GM12878 (cell line): Measurements from ENCODE around the gene HMMR. TPM values are rescaled to one million over a fixed set of nuclear protein-coding genes. Genes with fewer than 3 reads are reported as not detected.

Experiments used
- ATAC-seq: fragments of 200-7000 bp; cut with Tn5 transposase; 3 replicates; pipeline ENCODE4 v1.9.1; 2020; ENCODE audit warnings: mild to moderate bottlenecking, moderate library complexity
- BruUV-seq: library from RNA; stranded (reverse); fragments of 400-500 nt; replicated peaks from 2 replicates; lab custom pipeline; 2021; lab: Mats Ljungman, UMichigan
- CTCF ChIA-PET: fragments of 300-600 bp; sonication (Branson Sonifier 250); formaldehyde crosslinking; extraction: SDS; loops from one replicate; lab custom pipeline; 2021; ENCODE audit warnings: inconsistent platforms; lab: Yijun Ruan, JAX
- POLR2A ChIA-PET: fragments of 350-600 bp; formaldehyde crosslinking; extraction: SDS; loops from one replicate; lab custom pipeline; 2021; ENCODE audit warnings: inconsistent platforms; lab: Charles Lee
- RAD21 ChIA-PET: fragments of 300-600 bp; sonication (Branson Sonifier 250); formaldehyde crosslinking; loops from one replicate; lab custom pipeline; 2023; ENCODE audit warnings: antibody characterized with exemption; ENCODE audit not compliant: unreplicated experiment; lab: Charles Lee
- SMC1A ChIA-PET: fragments of 300-600 bp; sonication (Branson Sonifier 250); formaldehyde crosslinking; loops from one replicate; lab custom pipeline; 2023; ENCODE audit not compliant: unreplicated experiment, uncharacterized antibody; lab: Charles Lee
- DNase-seq: peaks from one replicate; pipeline ENCODE4 v3.0.0-alpha.2; 2011; ENCODE audit warnings: low read depth, low spot score
- FAIRE-seq: peaks from 3 replicates; lab custom pipeline; 2011; peaks lifted over from hg19 to GRCh38; lab: Jason Lieb, UNC
- H2AFZ ChIP-seq: 2 replicates; pipeline ENCODE4 v1.6.0; 2011; ENCODE audit warnings: low read depth, low read length, control low read depth; ENCODE audit not compliant: control insufficient read depth
- H3K27ac ChIP-seq: 2 replicates; pipeline ENCODE4 v1.5.1; 2011; ENCODE audit warnings: control low read depth; ENCODE audit not compliant: control insufficient read depth, insufficient read depth
- H3K27me3 ChIP-seq, 2 experiments: replicated peaks in 1 of 2; 2 replicates each; pipeline versions ENCODE4 v1.6.0 to v1.6.1; 2011; ENCODE audit warnings: low read length in 1 of 2; ENCODE audit not compliant: control insufficient read depth in 2 of 2, insufficient read depth in 2 of 2
- H3K36me3 ChIP-seq, 2 experiments: 2 replicates each; pipeline ENCODE4 v1.5.1; 2011; ENCODE audit warnings: low read length in 1 of 2; ENCODE audit not compliant: control insufficient read depth in 2 of 2, insufficient read depth in 2 of 2
- H3K4me1 ChIP-seq: 2 replicates; pipeline ENCODE4 v1.6.1; 2011; ENCODE audit warnings: mild to moderate bottlenecking, low read length, moderate library complexity, mixed read lengths; ENCODE audit not compliant: control insufficient read depth, insufficient read depth
- H3K4me2 ChIP-seq: 2 replicates; pipeline ENCODE4 v1.6.0; 2011; ENCODE audit warnings: control low read depth; ENCODE audit not compliant: control insufficient read depth, insufficient read depth
- H3K4me3 ChIP-seq: fragments of 200-600 bp; sonication (generic); 2 replicates; pipeline ENCODE4 v1.5.1; 2016
- H3K79me2 ChIP-seq: 2 replicates; pipeline ENCODE4 v1.6.0; 2011; ENCODE audit warnings: low read length; ENCODE audit not compliant: control insufficient read depth, insufficient read depth
- H3K9ac ChIP-seq: 2 replicates; pipeline ENCODE4 v1.8.0; 2011; ENCODE audit warnings: low read length, control low read depth, mixed read lengths; ENCODE audit not compliant: control insufficient read depth, insufficient read depth
- H3K9me3 ChIP-seq: replicated peaks from 3 replicates; pipeline ENCODE4 v1.5.1; 2011; ENCODE audit warnings: mild to moderate bottlenecking, low read length; ENCODE audit not compliant: control insufficient read depth, insufficient read depth
- H4K20me1 ChIP-seq: 2 replicates; pipeline ENCODE4 v1.6.0; 2011; ENCODE audit not compliant: control insufficient read depth, insufficient read depth
- CBFB ChIP-seq: IDR thresholded peaks from 2 replicates; pipeline ENCODE4 v1.6.1; 2016; ENCODE audit warnings: antibody characterized with exemption, low read depth
- ZNF384 ChIP-seq: IDR thresholded peaks from 2 replicates; pipeline ENCODE4 v1.6.1; 2012; ENCODE audit warnings: low read depth, mild to moderate bottlenecking, low read length, improper control_type of control experiment, borderline replicate concordance
- WGBS: methylation state at CpG from one replicate; pipeline ENCODE4 v1.1.6; 2016; ENCODE audit warnings: low lambda C conversion rate; ENCODE audit not compliant: insufficient replicate concordance, insufficient coverage; ENCODE audit errors: missing lambda C conversion rate; 5-methylcytosine and 5-hydroxymethylcytosine counted together
- in situ Hi-C: fragments of 300-500 bp; cut with MboI; formaldehyde crosslinking; loops from 9 replicates; pipeline ENCODE4 v1.14.3; 2018; ENCODE audit warnings: mixed read lengths
- intact Hi-C: fragments of 100-400 bp; cut with micrococcal nuclease; formaldehyde crosslinking; loops from one replicate; pipeline ENCODE4 v1.14.2; 2022; ENCODE audit not compliant: unreplicated experiment
- polyA plus RNA-seq, 11 experiments: library from polyadenylated mRNA; depleted of rRNA in 4 of 11; unstranded in 6 of 11; stranded (reverse) in 5 of 11; fragments of >200 nt; fragmentation: Nextera tagmentation in 4 of 11; fragmentation: Illumina TruSeq in 1 of 11; extraction: Ambion mirVana in 4 of 11; extraction: Trizol in 1 of 11; gene quantifications; 1 replicate in 1 of 11; 2 replicates in 10 of 11; pipeline versions ENCODE4 v1.2.1 to v1.2.3, GENCODE V29; 2011 to 2016; ENCODE audit warnings: inconsistent platforms in 2 of 11, missing spikeins in 2 of 11, low read depth in 1 of 11
- total RNA-seq, 4 experiments: library from RNA; depleted of rRNA in 3 of 4; stranded (reverse); fragments of >200 nt in 3 of 4; fragmentation: Illumina TruSeq in 1 of 4; extraction: Trizol in 1 of 4; gene quantifications; 2 replicates each; pipeline versions ENCODE4 v1.2.1 to v1.2.3, GENCODE V29; 2013 to 2021
- TF ChIP-seq, protein P1 (sequence below): IDR thresholded peaks from 2 replicates; pipeline ENCODE4 v1.6.1; 2012; ENCODE audit warnings: improper control_type of control experiment, low read depth, low read length; ENCODE audit not compliant: insufficient replicate concordance

Gene HMMR
- total and polyA plus RNA-seq, 10 of the 15 experiments (the other 5 are each of a cell fraction or from before 2014, with no cell fraction given): 44.1 to 122 (median 64.2) TPM

DNA sequence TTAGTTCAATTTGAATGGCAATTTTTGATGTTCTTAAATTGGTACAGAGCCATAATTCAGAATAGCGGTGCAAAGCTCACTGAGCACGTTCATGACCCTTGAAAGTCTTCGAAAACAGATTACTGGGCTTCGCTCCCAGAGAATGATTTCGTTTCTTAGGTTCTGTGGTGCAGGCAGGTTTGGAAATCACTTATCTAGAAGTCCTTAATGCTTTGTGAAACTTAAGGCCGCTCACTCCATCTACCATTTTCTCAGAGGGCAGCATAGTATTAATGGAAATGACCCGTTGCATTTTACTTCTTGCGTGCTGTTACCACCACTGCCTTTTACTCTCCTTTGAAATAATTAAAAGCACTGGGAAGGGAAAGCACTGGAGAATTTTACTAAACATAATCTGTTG lies 42.1 kb downstream of the HMMR start:
- in situ Hi-C loops (no loop called here), intact Hi-C loops (no loop called here)
- peaks cover 29% of the 10 kb centered on the region for H3K79me2 ChIP-seq
- DNase-seq (no peak), ATAC-seq (no peak), FAIRE-seq (no peak)
- no peaks in the 10 kb centered on the region for H4K20me1 ChIP-seq
- no peaks in the 10 kb centered on the region for H3K36me3 ChIP-seq
- 97% methylated on average over 8 of the region's 8 CpGs for WGBS
- H3K4me2 ChIP-seq: peak overlapping the region; percentile 93
- H3K4me1 ChIP-seq: no peaks in the 10 kb centered on the region
- ChIA-PET CTCF (interaction anchor here (0.9 to 3.0 kb wide), 8 partner anchors 13 to 43 kb away, joined by 3 to 14 read pairs (median 7); partner anchors contain the start of gene NUDCD2), SMC1A (interaction anchor here (0.6 to 3.7 kb wide), 6 partner anchors 8 to 606 kb away, joined by 3 to 14 read pairs (median 5); partner anchors contain the start of gene HMMR), RAD21 (interaction anchor here (0.9 to 1.4 kb wide), 3 partner anchors 27 to 41 kb away, joined by 3 to 4 read pairs (median 3); no protein-coding TSS in a partner anchor), POLR2A (interaction anchor here (0.8 to 4.6 kb wide), 2 partner anchors 42 to 47 kb away, joined by 3 to 61 read pairs; partner anchors contain the start of genes HMMR and NUDCD2)
- BruUV-seq: no TSS peak
- peak overlapping the region; percentile 89 for H2AFZ ChIP-seq
- TF ChIP-seq, protein P1, sequence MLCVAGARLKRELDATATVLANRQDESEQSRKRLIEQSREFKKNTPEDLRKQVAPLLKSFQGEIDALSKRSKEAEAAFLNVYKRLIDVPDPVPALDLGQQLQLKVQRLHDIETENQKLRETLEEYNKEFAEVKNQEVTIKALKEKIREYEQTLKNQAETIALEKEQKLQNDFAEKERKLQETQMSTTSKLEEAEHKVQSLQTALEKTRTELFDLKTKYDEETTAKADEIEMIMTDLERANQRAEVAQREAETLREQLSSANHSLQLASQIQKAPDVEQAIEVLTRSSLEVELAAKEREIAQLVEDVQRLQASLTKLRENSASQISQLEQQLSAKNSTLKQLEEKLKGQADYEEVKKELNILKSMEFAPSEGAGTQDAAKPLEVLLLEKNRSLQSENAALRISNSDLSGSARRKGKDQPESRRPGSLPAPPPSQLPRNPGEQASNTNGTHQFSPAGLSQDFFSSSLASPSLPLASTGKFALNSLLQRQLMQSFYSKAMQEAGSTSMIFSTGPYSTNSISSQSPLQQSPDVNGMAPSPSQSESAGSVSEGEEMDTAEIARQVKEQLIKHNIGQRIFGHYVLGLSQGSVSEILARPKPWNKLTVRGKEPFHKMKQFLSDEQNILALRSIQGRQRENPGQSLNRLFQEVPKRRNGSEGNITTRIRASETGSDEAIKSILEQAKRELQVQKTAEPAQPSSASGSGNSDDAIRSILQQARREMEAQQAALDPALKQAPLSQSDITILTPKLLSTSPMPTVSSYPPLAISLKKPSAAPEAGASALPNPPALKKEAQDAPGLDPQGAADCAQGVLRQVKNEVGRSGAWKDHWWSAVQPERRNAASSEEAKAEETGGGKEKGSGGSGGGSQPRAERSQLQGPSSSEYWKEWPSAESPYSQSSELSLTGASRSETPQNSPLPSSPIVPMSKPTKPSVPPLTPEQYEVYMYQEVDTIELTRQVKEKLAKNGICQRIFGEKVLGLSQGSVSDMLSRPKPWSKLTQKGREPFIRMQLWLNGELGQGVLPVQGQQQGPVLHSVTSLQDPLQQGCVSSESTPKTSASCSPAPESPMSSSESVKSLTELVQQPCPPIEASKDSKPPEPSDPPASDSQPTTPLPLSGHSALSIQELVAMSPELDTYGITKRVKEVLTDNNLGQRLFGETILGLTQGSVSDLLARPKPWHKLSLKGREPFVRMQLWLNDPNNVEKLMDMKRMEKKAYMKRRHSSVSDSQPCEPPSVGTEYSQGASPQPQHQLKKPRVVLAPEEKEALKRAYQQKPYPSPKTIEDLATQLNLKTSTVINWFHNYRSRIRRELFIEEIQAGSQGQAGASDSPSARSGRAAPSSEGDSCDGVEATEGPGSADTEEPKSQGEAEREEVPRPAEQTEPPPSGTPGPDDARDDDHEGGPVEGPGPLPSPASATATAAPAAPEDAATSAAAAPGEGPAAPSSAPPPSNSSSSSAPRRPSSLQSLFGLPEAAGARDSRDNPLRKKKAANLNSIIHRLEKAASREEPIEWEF: no peak
- TF ChIP-seq ZNF384: no peak
- no peak for TF ChIP-seq CBFB
- H3K27ac ChIP-seq: no peak overlapping the region; the same call in 1 of the 2 replicates
- H3K9me3 ChIP-seq: no peaks in the 10 kb centered on the region
- H3K4me3 ChIP-seq: peak overlapping the region; percentile 84
- H3K27me3 ChIP-seq: no peaks in the 10 kb centered on the region
- no peak overlapping the region for H3K9ac ChIP-seq
